Calu3 (cell line): ENCODE results near the gene PIEZO1. TPM values are rescaled to one million over a fixed set of nuclear protein-coding genes. Genes with fewer than 3 reads are reported as not detected.

ENCODE experiments used
- BruUV-seq: library from RNA; stranded (reverse); fragments of 400-500 nt; replicated peaks from 2 replicates; lab custom pipeline; 2021; lab: Mats Ljungman, UMichigan
- CTCF ChIA-PET: fragments of 300-600 bp; sonication (Branson Sonifier 250); formaldehyde crosslinking; loops from one replicate; lab custom pipeline; 2022; ENCODE audit warnings: antibody characterized with exemption; lab: Charles Lee
- DNase-seq: peaks from one replicate; pipeline ENCODE4 v3.0.0; 2022
- H3K27ac Mint-ChIP-seq: one replicate; pipeline ENCODE4 v1.8.0; 2022; ENCODE audit warnings: mixed read lengths; ENCODE audit not compliant: unreplicated experiment
- H3K27me3 Mint-ChIP-seq: one replicate; pipeline ENCODE4 v1.8.0; 2022; ENCODE audit warnings: mixed read lengths; ENCODE audit not compliant: unreplicated experiment
- H3K36me3 Mint-ChIP-seq: one replicate; pipeline ENCODE4 v1.8.0; 2022; ENCODE audit warnings: mild to moderate bottlenecking, moderate library complexity, mixed read lengths; ENCODE audit not compliant: insufficient read depth, unreplicated experiment
- H3K4me1 Mint-ChIP-seq: one replicate; pipeline ENCODE4 v1.8.0; 2022; ENCODE audit warnings: mild to moderate bottlenecking, low read depth, mixed read lengths; ENCODE audit not compliant: unreplicated experiment
- H3K4me3 Mint-ChIP-seq: one replicate; pipeline ENCODE4 v1.8.0; 2022; ENCODE audit warnings: mild to moderate bottlenecking, low read depth, moderate library complexity, mixed read lengths; ENCODE audit not compliant: unreplicated experiment
- H3K9me3 Mint-ChIP-seq: one replicate; pipeline ENCODE4 v1.8.0; 2022; ENCODE audit warnings: low read depth, mixed read lengths; ENCODE audit not compliant: unreplicated experiment
- intact Hi-C: fragments of 100-400 bp; cut with micrococcal nuclease; formaldehyde crosslinking; loops from one replicate; pipeline ENCODE4 v1.10.0; 2022; ENCODE audit not compliant: unreplicated experiment
- total RNA-seq: library from RNA; stranded (reverse); gene quantifications from 2 replicates; pipeline ENCODE4 v1.2.3, GENCODE V29; 2022
- TF ChIP-seq, protein P1 (sequence below): fragments of 200-600 bp; IDR thresholded peaks from one replicate; pipeline ENCODE4 v1.8.0; 2022; ENCODE audit warnings: antibody characterized with exemption; ENCODE audit not compliant: unreplicated experiment

Gene PIEZO1
- total RNA-seq, 1 experiment from 2014 or later: 199 TPM

DNA sequence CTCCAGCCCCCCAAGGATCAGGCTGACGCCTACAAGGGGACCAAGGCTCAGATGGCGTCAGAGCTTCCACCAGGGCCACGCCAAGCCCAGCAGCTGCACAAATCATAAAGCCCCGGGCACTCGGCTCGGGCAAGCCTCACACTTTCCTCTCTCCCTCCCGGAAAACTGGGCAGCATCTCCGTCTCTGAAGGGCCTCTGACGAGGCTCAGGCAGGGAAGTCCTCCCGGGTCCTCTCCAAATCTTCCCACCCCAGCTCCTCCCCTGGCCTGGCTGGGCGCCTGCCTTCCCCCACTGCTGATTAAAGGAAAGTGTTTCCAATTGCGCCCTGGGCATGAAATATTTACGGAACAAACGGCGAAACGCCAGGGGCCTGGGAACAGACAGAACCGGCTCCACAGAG, 38.5 kb downstream of the PIEZO1 start:
- H3K36me3 Mint-ChIP-seq: peaks cover 23% of the 10 kb centered on the region
- DNase-seq: no peak
- intact Hi-C loops: no loop called here
- peaks cover 8% of the 10 kb centered on the region for H3K4me1 Mint-ChIP-seq
- no peaks in the 10 kb centered on the region for H3K27me3 Mint-ChIP-seq
- no peak overlapping the region for H3K4me3 Mint-ChIP-seq
- H3K9me3 Mint-ChIP-seq: no peaks in the 10 kb centered on the region
- CTCF ChIA-PET: interaction anchor here (1.0 to 1.2 kb wide), 2 partner anchors 16 to 65 kb away, joined by 3 to 5 read pairs; partner anchors contain the start of gene APRT
- TF ChIP-seq, protein P1, sequence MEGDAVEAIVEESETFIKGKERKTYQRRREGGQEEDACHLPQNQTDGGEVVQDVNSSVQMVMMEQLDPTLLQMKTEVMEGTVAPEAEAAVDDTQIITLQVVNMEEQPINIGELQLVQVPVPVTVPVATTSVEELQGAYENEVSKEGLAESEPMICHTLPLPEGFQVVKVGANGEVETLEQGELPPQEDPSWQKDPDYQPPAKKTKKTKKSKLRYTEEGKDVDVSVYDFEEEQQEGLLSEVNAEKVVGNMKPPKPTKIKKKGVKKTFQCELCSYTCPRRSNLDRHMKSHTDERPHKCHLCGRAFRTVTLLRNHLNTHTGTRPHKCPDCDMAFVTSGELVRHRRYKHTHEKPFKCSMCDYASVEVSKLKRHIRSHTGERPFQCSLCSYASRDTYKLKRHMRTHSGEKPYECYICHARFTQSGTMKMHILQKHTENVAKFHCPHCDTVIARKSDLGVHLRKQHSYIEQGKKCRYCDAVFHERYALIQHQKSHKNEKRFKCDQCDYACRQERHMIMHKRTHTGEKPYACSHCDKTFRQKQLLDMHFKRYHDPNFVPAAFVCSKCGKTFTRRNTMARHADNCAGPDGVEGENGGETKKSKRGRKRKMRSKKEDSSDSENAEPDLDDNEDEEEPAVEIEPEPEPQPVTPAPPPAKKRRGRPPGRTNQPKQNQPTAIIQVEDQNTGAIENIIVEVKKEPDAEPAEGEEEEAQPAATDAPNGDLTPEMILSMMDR: no peak
- no peak overlapping the region for H3K27ac Mint-ChIP-seq
- BruUV-seq: no TSS peak

DNA sequence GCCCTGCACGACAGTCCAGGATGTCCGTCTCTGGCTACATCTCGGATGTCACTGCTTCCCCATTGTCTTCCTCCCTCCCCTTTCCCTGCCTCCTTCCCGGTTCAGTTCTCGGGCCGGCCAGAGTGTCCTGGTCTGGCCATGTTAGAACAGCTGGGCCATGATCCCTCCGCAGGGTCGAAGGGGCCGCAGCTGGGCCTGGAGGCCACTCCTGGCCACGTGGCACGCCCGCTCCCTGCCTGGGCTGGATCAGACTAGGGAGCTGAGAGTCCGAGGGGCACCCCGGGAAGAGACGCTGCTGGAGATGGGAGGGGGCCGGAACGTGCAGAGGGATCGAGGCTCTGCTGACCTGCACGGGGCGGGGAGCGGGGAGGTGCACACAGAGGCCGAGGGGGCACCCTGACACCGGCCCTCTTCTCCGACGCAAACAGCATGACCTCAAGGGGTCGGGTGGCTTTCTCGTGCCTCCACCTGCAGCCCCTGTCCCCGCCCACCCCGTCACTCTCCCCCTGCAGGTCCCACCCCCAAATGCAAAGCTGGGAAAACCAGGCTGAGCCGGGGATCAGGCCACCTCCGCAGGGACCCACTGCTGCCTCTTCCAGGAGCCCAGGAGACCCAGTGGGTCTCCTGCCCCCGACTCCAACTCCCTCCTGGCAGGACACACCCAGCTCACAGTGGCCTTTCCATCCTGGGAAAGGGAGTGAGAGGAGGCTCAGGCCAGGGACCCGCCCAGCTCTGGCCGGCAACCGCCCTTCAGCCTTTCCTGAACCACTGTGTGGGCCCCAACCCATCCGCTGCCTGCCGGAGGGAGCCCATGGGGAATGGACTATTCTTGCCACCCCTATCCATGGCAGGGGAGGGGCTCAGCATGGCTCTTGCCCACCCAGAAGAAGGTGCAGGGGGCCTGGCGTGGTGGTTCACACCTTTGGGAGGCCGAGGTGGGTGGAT, 40.2 kb downstream of the PIEZO1 start:
- DNase-seq: no peak
- CTCF ChIA-PET: interaction anchor here (0.7 to 1.4 kb wide), 2 partner anchors 39 to 108 kb away, joined by 3 to 7 read pairs; no protein-coding TSS in a partner anchor
- BruUV-seq: no TSS peak
- peaks cover 29% of the 10 kb centered on the region for H3K36me3 Mint-ChIP-seq
- H3K9me3 Mint-ChIP-seq: no peaks in the 10 kb centered on the region
- TF ChIP-seq, protein P1: no peak
- H3K27ac Mint-ChIP-seq: no peak overlapping the region
- intact Hi-C loops: loop anchor here (2.0 kb wide), 1 partner anchor 40 kb away; the partner anchor contains the start of gene PIEZO1
- peaks cover 8% of the 10 kb centered on the region for H3K4me1 Mint-ChIP-seq
- no peaks in the 10 kb centered on the region for H3K27me3 Mint-ChIP-seq
- H3K4me3 Mint-ChIP-seq: no peak overlapping the region

DNA sequence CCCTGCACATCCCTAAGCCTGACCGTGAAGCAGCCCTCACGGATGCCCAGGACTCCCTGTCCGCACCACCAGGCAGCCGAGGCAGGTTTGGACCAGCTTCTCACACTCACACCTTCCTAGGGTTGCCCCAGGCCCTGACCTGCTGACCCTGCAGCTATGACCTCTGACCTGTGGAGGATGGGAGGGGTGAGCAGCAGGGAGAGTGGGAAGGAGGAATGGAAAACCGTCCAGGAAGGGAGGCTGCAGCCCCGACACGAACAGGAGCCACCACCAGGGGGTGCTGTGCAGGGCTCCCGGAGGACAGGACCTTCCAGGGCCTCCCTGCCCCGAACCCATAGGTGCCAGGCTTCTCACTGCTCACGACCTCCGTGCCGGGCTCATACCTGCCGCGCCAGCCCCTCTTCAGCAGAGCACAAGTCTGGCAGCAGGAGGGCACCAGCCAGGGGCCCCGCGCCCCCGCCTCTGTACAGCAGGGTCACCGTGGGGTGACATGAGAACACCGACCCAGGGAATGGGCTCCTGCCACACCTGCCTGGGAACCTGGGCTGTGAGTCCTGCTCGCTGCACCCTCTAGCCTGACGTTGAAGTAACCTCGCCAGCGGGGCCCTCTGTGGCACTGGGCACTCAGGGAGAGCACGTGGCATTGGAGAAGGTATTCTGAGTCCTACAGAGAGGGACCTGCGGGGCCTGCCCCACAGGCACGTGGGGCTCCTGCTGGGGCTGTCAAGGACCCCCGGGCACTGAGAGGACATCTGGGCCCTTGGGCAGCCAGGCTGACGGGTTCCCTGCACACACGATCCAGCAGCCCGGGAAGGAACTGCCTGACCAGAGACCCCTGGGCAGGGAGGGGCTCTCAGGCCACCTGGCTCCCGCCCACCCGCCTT, 41.1 kb downstream of the PIEZO1 start:
- Mint-ChIP-seq H3K27me3 (no peaks in the 10 kb centered on the region), H3K9me3 (no peaks in the 10 kb centered on the region), H3K4me3 (peak overlapping the region; percentile 24), H3K4me1 (peaks cover 8% of the 10 kb centered on the region), H3K27ac (no peak overlapping the region), H3K36me3 (peaks cover 30% of the 10 kb centered on the region)
- intact Hi-C loops: loop anchor here (2.0 kb wide), 1 partner anchor 41 kb away; the partner anchor contains the start of gene PIEZO1
- CTCF ChIA-PET: interaction anchor here (0.8 to 1.5 kb wide), 3 partner anchors 15 to 40 kb away, joined by 3 to 7 read pairs (median 4); no protein-coding TSS in a partner anchor
- DNase-seq: peak; percentile 94
- TF ChIP-seq, protein P1: peak; percentile 90
- no TSS peak for BruUV-seq
